NB4 (cell line): Measurements from ENCODE around the gene BTC.

Experiments used
- DNase-seq: peaks from one replicate; pipeline ENCODE4 v3.0.0; 2010; ENCODE audit warnings: low read depth
- H3K4me3 ChIP-seq: one replicate; pipeline ENCODE4 v1.5.1; 2011; ENCODE audit warnings: mild to moderate bottlenecking, low read depth, low read length, moderate library complexity
- CTCF ChIP-seq: IDR thresholded peaks from one replicate; pipeline ENCODE4 v1.5.1; 2012; ENCODE audit warnings: low read depth, low read length
- MAX ChIP-seq: IDR thresholded peaks from 2 replicates; pipeline ENCODE4 v1.6.1; 2011; ENCODE audit warnings: low read depth, low read length
- MYC ChIP-seq: IDR thresholded peaks from 2 replicates; pipeline ENCODE4 v1.6.1; 2011; ENCODE audit warnings: low read depth, low read length
- POLR2A ChIP-seq: IDR thresholded peaks from 2 replicates; pipeline ENCODE4 v1.6.1; 2011; ENCODE audit warnings: mild to moderate bottlenecking; ENCODE audit not compliant: insufficient read length; ENCODE audit errors: extremely low read depth

The BTC gene

GRCh38 chr4:74755486-74755885 is 38.8 kb downstream of the BTC start:
- DNase-seq, result no peak
- TF ChIP-seq MAX (no peak), POLR2A (no peak), MYC (no peak), CTCF (no peak)
- no peak overlapping the region for H3K4me3 ChIP-seq

GRCh38 chr4:74754218-74754617 is 40.1 kb downstream of the BTC start:
- TF ChIP-seq POLR2A (no peak), CTCF (no peak), MYC (no peak), MAX (no peak)
- no peak for DNase-seq

GRCh38 chr4:74752798-74753197 is 41.5 kb downstream of the BTC start:
- TF ChIP-seq MAX (no peak), CTCF (no peak), POLR2A (no peak), MYC (no peak)
- no peak for DNase-seq
- H3K4me3 ChIP-seq, result no peak overlapping the region

More at GRCh38 chr4:74754218-74754617, 40.1 kb downstream of the BTC start:
- no peak overlapping the region for H3K4me3 ChIP-seq

- TF ChIP-seq POLR2A (no peak), MYC (no peak), MAX (no peak), CTCF (no peak)
- no peak for DNase-seq
- no peak overlapping the region for H3K4me3 ChIP-seq
Measured at GRCh38 chr4:74751856-74752255, 42.5 kb downstream of the BTC start.

DNA sequence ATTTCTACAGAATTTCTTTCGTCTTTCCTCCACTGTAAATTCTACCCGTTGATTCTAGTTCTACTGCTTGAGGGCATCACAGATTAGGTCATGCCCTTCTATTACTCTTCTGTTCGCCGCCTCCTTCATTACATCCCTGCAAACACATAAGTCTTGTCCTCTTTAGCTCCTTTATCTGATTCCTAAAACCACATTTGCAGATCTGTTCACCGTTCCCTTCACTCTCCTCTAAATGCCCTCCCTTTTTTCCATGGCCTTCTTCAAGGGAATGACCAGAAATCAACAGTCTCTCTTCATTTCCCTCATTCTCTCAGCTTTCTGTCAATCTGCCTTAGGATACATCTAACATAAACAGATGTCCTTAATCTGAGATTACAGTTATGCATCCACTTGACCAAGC is 43.1 kb downstream of the BTC start:
- no peak for DNase-seq

More for the DNA sequence above, 43.1 kb downstream of the BTC start:
- H3K4me3 ChIP-seq, result no peak overlapping the region
- no peak for TF ChIP-seq MAX
- no peak for TF ChIP-seq MYC
- no peak for TF ChIP-seq POLR2A
- TF ChIP-seq CTCF, result no peak
